HCT116 (cell line): ENCODE data around the gene ATN1. TPM values are rescaled to one million over a fixed set of nuclear protein-coding genes. Genes with fewer than 3 reads are reported as not detected.

Experiments used
- ATAC-seq: fragments of 200-7000 bp; cut with Tn5 transposase; 2 replicates; pipeline ENCODE4 v1.9.1; 2020; ENCODE audit warnings: mild to moderate bottlenecking, moderate library complexity
- BruUV-seq: library from RNA; stranded (reverse); fragments of 400-500 nt; replicated peaks from 2 replicates; lab custom pipeline; 2021; lab: Mats Ljungman, UMichigan
- CTCF ChIA-PET: fragments of 300-600 bp; sonication (Branson Sonifier 250); formaldehyde crosslinking; loops from one replicate; lab custom pipeline; 2021; ENCODE audit warnings: antibody characterized with exemption; lab: Charles Lee
- POLR2A ChIA-PET: fragments of 300-600, 350-600 bp; sonication (Branson Sonifier 250); formaldehyde crosslinking; loops from one replicate; lab custom pipeline; 2021; ENCODE audit warnings: antibody characterized with exemption; lab: Charles Lee
- RAD21 ChIA-PET, 2 experiments: fragments of 300-600 bp; sonication (Branson Sonifier 250); formaldehyde crosslinking; loops; one replicate each; lab custom pipeline; 2023; ENCODE audit warnings: low total read pairs in 2 of 2; ENCODE audit not compliant: uncharacterized antibody in 2 of 2, unreplicated experiment in 2 of 2, low non-redundant PET in 1 of 2; lab: Charles Lee
- DNase-seq: peaks from one replicate; pipeline ENCODE4 v3.0.0-alpha.2; 2010; ENCODE audit warnings: low read depth, low spot score
- H2AFZ ChIP-seq: fragments of 200-600 bp; shearing (Covaris generic), sonication (generic); 2 replicates; pipeline ENCODE4 v1.6.1; 2017; ENCODE audit warnings: low read depth, mixed run types, mixed read lengths, antibody characterized with exemption, low read length; ENCODE audit not compliant: poor library complexity, severe bottlenecking
- H3K27ac ChIP-seq: 2 replicates; pipeline ENCODE4 v1.5.1; 2012; ENCODE audit warnings: low read depth, low read length
- H3K27me3 ChIP-seq: fragments of 200-600 bp; sonication (generic); 2 replicates; pipeline ENCODE4 v1.6.1; 2016; ENCODE audit warnings: mixed run types, low read length, mixed read lengths; ENCODE audit not compliant: insufficient read depth
- H3K36me3 ChIP-seq, 2 experiments: fragments of 200-500 bp in 1 of 2; fragments of 200-600 bp in 1 of 2; sonication (Bioruptor generic) in 1 of 2; sonication (generic) in 1 of 2; 2 replicates each; pipeline versions ENCODE4 v1.5.1 to v1.6.1; 2014 to 2016; ENCODE audit warnings: low read length in 2 of 2, inconsistent platforms in 1 of 2, mixed read lengths in 1 of 2, mixed run types in 1 of 2; ENCODE audit not compliant: insufficient read depth in 2 of 2, control insufficient read depth in 1 of 2
- H3K4me1 ChIP-seq, 2 experiments: fragments of 200-600 bp in 1 of 2; sonication (generic) in 1 of 2; 2 replicates each; pipeline versions ENCODE4 v1.5.1 to v1.6.1; 2012 to 2017; ENCODE audit warnings: low read length in 2 of 2, inconsistent platforms in 1 of 2, mild to moderate bottlenecking in 1 of 2, mixed read lengths in 1 of 2, mixed run types in 1 of 2, moderate library complexity in 1 of 2; ENCODE audit not compliant: insufficient read depth in 2 of 2, control insufficient read depth in 1 of 2
- H3K4me2 ChIP-seq: fragments of 200-600 bp; sonication (generic); 2 replicates; pipeline ENCODE4 v1.6.1; 2017; ENCODE audit warnings: mixed run types, low read length, mixed read lengths
- H3K4me3 ChIP-seq, 2 experiments: fragments of 200-600 bp in 1 of 2; sonication (generic) in 1 of 2; replicated peaks in 1 of 2; 2 replicates each; pipeline ENCODE4 v1.5.1; 2011 to 2016; ENCODE audit warnings: low read length in 2 of 2, control low read depth in 1 of 2, low read depth in 1 of 2, mild to moderate bottlenecking in 1 of 2, mixed read lengths in 1 of 2, mixed run types in 1 of 2
- H3K79me2 ChIP-seq: fragments of 200-600 bp; sonication (generic); 2 replicates; pipeline ENCODE4 v1.6.1; 2017; ENCODE audit warnings: mild to moderate bottlenecking, mixed run types, low read length, moderate library complexity, mixed read lengths; ENCODE audit not compliant: insufficient read depth
- H3K9ac ChIP-seq: fragments of 200-600 bp; sonication (generic); 2 replicates; pipeline ENCODE4 v1.6.1; 2016; ENCODE audit warnings: low read length, mixed read lengths
- H3K9me2 ChIP-seq: fragments of 200-600 bp; sonication (generic), shearing (Covaris generic); 2 replicates; pipeline ENCODE4 v1.6.1; 2017; ENCODE audit warnings: mixed run types, mild to moderate bottlenecking, moderate library complexity; ENCODE audit not compliant: insufficient read depth
- H3K9me3 ChIP-seq, 2 experiments: fragments of 200-500 bp in 1 of 2; fragments of 200-600 bp in 1 of 2; sonication (Bioruptor generic) in 1 of 2; sonication (generic) in 1 of 2; 2 replicates each; pipeline ENCODE4 v1.6.1; 2014 to 2017; ENCODE audit warnings: low read length in 2 of 2, mixed read lengths in 2 of 2, inconsistent platforms in 1 of 2, low read depth in 1 of 2, mild to moderate bottlenecking in 1 of 2, mixed run types in 1 of 2, moderate library complexity in 1 of 2; ENCODE audit not compliant: control insufficient read depth in 1 of 2, insufficient read depth in 1 of 2
- H4K20me1 ChIP-seq: fragments of 200-600 bp; sonication (generic), shearing (Covaris generic); 2 replicates; pipeline ENCODE4 v1.6.1; 2017; ENCODE audit warnings: mixed run types, mild to moderate bottlenecking, moderate library complexity; ENCODE audit not compliant: insufficient read depth
- ELF1 ChIP-seq: IDR thresholded peaks from 2 replicates; pipeline ENCODE4 v1.6.1; 2012; ENCODE audit warnings: low read depth, borderline replicate concordance
- EZH2 ChIP-seq: fragments of 200-600 bp; sonication (generic); IDR thresholded peaks from 2 replicates; pipeline ENCODE4 v1.6.1; 2017; ENCODE audit warnings: antibody characterized with exemption, mixed run types
- FOSL1 ChIP-seq: IDR thresholded peaks from 2 replicates; pipeline ENCODE4 v1.6.1; 2012; ENCODE audit warnings: low read depth
- JUND ChIP-seq: IDR thresholded peaks from 2 replicates; pipeline ENCODE4 v1.6.1; 2012
- MAX ChIP-seq: IDR thresholded peaks from 2 replicates; pipeline ENCODE4 v1.6.1; 2012
- RAD21 ChIP-seq: IDR thresholded peaks from 2 replicates; pipeline ENCODE4 v1.6.1; 2012; ENCODE audit warnings: low read depth, mild to moderate bottlenecking
- SRF ChIP-seq: IDR thresholded peaks from 2 replicates; pipeline ENCODE4 v1.6.1; 2012; ENCODE audit warnings: low read depth
- ZFX ChIP-seq: fragments of 450-650 bp; IDR thresholded peaks from 2 replicates; pipeline ENCODE4 v1.6.1; 2017
- intact Hi-C: fragments of 100-400 bp; cut with micrococcal nuclease; formaldehyde crosslinking; loops from 2 replicates; pipeline ENCODE4 v1.10.0; 2022
- total RNA-seq: library from RNA; stranded (reverse); gene quantifications from one replicate; pipeline ENCODE4 v1.2.1, GENCODE V29; 2021; ENCODE audit not compliant: unreplicated experiment

The ATN1 gene
- total RNA-seq, 1 experiment from 2014 or later: 104 TPM

GRCh38 chr12:6942331-6942665, 14.5 kb downstream of the ATN1 start:
- Histone ChIP-seq H3K9me2 (no peaks in the 10 kb centered on the region), H3K9me3 (no peaks in the 10 kb centered on the region), H3K4me1 (peaks cover 21 to 69% of the 10 kb centered on the region in 2 experiments), H3K36me3 (peaks cover 4 to 9% of the 10 kb centered on the region in 2 experiments; a peak in 2 of 4 replicates), H2AFZ (no peak overlapping the region), H3K79me2 (peaks cover 21% of the 10 kb centered on the region), H3K9ac (peak overlapping the region; percentile 88; the same call in 1 of the 2 replicates), H3K27ac (peak overlapping the region; percentile 99), H3K4me2 (0 out of 2 replicates have a peak overlapping the region, but pooled peaks have one; percentile 92), H3K27me3 (no peaks in the 10 kb centered on the region), H3K4me3 (no peak overlapping the region), H4K20me1 (no peaks in the 10 kb centered on the region)
- ATAC-seq (no peak), DNase-seq (no peak)
- intact Hi-C loops: loop anchor here (10.0 kb wide), 1 partner anchor 103 kb away; no protein-coding TSS in a partner anchor
- ChIA-PET CTCF (interaction anchor here (6.1 kb wide), 1 partner anchor 20 kb away, joined by 101 read pairs; no protein-coding TSS in a partner anchor), RAD21 (no interaction called here), POLR2A (interaction anchor here (2.9 to 6.2 kb wide), 3 partner anchors 9 to 166 kb away, joined by 22 to 106 read pairs (median 77); partner anchors contain the start of genes C1RL, SPSB2 and TPI1)
- TF ChIP-seq FOSL1: no peak
- no peak for TF ChIP-seq ELF1
- BruUV-seq: no TSS peak

GRCh38 chr12:6943389-6943721, 15.6 kb downstream of the ATN1 start:
- peaks cover 22 to 65% of the 10 kb centered on the region in 2 experiments for H3K4me1 ChIP-seq
- POLR2A ChIA-PET: interaction anchor here (0.6 to 7.7 kb wide), 40 partner anchors 10 to 705 kb away, joined by 3 to 269 read pairs (median 5); partner anchors contain the start of genes ATN1, C1RL, CDCA3 and COPS7A
- peak overlapping the region in 1 of 2 experiments; percentile 71; a peak in 2 of 4 replicates for H3K4me3 ChIP-seq
- no peaks in the 10 kb centered on the region for H3K27me3 ChIP-seq
- CTCF ChIA-PET: interaction anchor here (1.1 to 6.1 kb wide), 7 partner anchors 18 to 220 kb away, joined by 3 to 101 read pairs (median 10); partner anchors contain the start of genes C1RL and SPSB2
- no peak for TF ChIP-seq RAD21
- no peak for TF ChIP-seq JUND
- TF ChIP-seq SRF: no peak
- no peak for TF ChIP-seq ZFX
- no peak for TF ChIP-seq EZH2
- no peak for TF ChIP-seq ELF1
- TF ChIP-seq FOSL1: no peak
- TF ChIP-seq MAX: no peak
- TF ChIP-seq, all 23 proteins: peak for 0
- RAD21 ChIA-PET: interaction anchor here (0.6 to 1.0 kb wide), 4 partner anchors 18 to 168 kb away, joined by 3 to 5 read pairs (median 4); no protein-coding TSS in a partner anchor
- peak; percentile 89 for DNase-seq
- no peaks in the 10 kb centered on the region for H4K20me1 ChIP-seq
- ATAC-seq: peak; percentile 33
- intact Hi-C loops: loop anchor here (10.0 kb wide), 1 partner anchor 101 kb away; no protein-coding TSS in a partner anchor
- H3K36me3 ChIP-seq: peaks cover 4 to 9% of the 10 kb centered on the region in 2 experiments; a peak in 2 of 4 replicates
- peaks cover 21% of the 10 kb centered on the region for H3K79me2 ChIP-seq
- no peaks in the 10 kb centered on the region for H3K9me3 ChIP-seq
- BruUV-seq: no TSS peak
- H3K9ac ChIP-seq: peak overlapping the region; percentile 88
- H2AFZ ChIP-seq: no peak overlapping the region
- H3K27ac ChIP-seq: peak overlapping the region; percentile 99
- peak overlapping the region; percentile 92 for H3K4me2 ChIP-seq
- H3K9me2 ChIP-seq: no peaks in the 10 kb centered on the region
